Panc1 (cell line): Measurements from ENCODE around the gene FBLN2.

ENCODE experiments used
- CTCF ChIP-seq: fragments of 450-650 bp; IDR thresholded peaks from 2 replicates; pipeline ENCODE4 v1.5.1; 2017; ENCODE audit warnings: mild to moderate bottlenecking
- TCF7L2 ChIP-seq: IDR thresholded peaks from 2 replicates; pipeline ENCODE4 v1.6.1; 2011; ENCODE audit warnings: mild to moderate bottlenecking, low read depth, low read length, inconsistent platforms

DNA sequence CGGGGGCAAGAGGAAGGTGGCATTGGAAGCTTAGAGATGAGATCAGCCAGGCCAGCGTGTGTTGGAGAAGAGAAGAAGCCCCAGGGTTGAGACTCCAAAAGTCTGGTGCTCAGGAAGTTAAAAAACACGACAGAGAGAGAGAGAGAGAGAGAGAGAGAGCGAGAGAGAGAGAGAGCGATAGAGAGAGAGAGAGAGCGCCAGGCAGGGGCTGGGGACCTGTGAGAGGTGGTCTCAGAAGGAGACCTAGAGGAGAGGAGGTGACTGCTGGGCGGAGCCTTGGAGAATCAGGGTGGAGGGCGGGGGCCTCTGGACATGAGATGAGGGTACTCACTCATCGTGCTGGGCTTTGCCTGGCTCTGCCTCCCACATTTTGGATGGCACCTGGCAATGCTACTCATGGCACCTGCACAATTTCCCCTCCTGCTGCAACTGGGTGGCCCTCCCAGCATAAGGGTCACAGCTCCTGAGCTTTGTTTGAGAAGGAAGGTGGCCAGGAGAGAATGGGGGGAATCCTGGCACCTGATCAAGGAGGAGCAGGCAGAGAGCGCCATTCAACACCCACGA lies 51.0 kb downstream of the FBLN2 start:
- TF ChIP-seq CTCF (no peak), TCF7L2 (no peak)
